NCI-H2029 (cell line): ENCODE measurements around the gene PEAK3.

Source experiments
- DNase-seq: peaks from one replicate; lab custom pipeline; 2025; lab: John Stamatoyannopoulos, UW

PEAK3 gene

GRCh38 chr19:2315818-2316353 is 33.9 kb upstream of the PEAK3 start:
- DNase-seq = no peak

GRCh38 chr19:2315121-2315817 is 33.3 kb upstream of the PEAK3 start:
- no peak for DNase-seq

GRCh38 chr19:2312820-2313501 is 31.0 kb upstream of the PEAK3 start:
- no peak for DNase-seq

- DNase-seq = no peak
Observed at GRCh38 chr19:2311093-2311492, 29.1 kb upstream of the PEAK3 start.

GRCh38 chr19:2309734-2310362 is 27.9 kb upstream of the PEAK3 start:
- peak; percentile 68 for DNase-seq

GRCh38 chr19:2308114-2308556 is 26.2 kb upstream of the PEAK3 start, which contains the start of gene LINGO3:
TSS of gene LINGO3 (minus strand) at chr19:2308154. CDS start at chr19:2291776, 16,378 bp downstream.
- no peak for DNase-seq

- DNase-seq = no peak
Observed at GRCh38 chr19:2307518-2308012, 25.6 kb upstream of the PEAK3 start.

GRCh38 chr19:2306971-2307370 is 25.0 kb upstream of the PEAK3 start:
- no peak for DNase-seq

GRCh38 chr19:2306281-2306806 is 24.4 kb upstream of the PEAK3 start:
- DNase-seq = no peak

- DNase-seq = no peak
Observed at GRCh38 chr19:2305452-2306280, 23.7 kb upstream of the PEAK3 start.

GRCh38 chr19:2303211-2303798 is 21.3 kb upstream of the PEAK3 start:
- DNase-seq = no peak

GRCh38 chr19:2302319-2303210 is 20.6 kb upstream of the PEAK3 start:
- no peak for DNase-seq

- no peak for DNase-seq
Observed at GRCh38 chr19:2300533-2300932, 18.6 kb upstream of the PEAK3 start.

GRCh38 chr19:2296141-2296540 is 14.2 kb upstream of the PEAK3 start:
- no peak for DNase-seq

- DNase-seq = no peak
Observed at GRCh38 chr19:2294687-2295335, 12.8 kb upstream of the PEAK3 start.

GRCh38 chr19:2291185-2291751 is 9.3 kb upstream of the PEAK3 start:
- DNase-seq = no peak

- DNase-seq = no peak
Observed at GRCh38 chr19:2290441-2291184, 8.6 kb upstream of the PEAK3 start.

- no peak for DNase-seq
Observed at GRCh38 chr19:2289714-2290435, 7.9 kb upstream of the PEAK3 start.
